Activated CD4-positive, alpha-beta T cell treated with anti-CD3 and anti-CD28 coated beads, Interleukin-2, Interleukin-6, amounts not matched to agents 100 ng/mL and 50 ng/mL, durations not matched to agents 16 hours and 8 hours (primary cell): ENCODE data around the gene RERE.

Experiments used
- DNase-seq: peaks from one replicate; pipeline ENCODE4 v3.0.0-alpha.2; 2020

The RERE gene

DNA sequence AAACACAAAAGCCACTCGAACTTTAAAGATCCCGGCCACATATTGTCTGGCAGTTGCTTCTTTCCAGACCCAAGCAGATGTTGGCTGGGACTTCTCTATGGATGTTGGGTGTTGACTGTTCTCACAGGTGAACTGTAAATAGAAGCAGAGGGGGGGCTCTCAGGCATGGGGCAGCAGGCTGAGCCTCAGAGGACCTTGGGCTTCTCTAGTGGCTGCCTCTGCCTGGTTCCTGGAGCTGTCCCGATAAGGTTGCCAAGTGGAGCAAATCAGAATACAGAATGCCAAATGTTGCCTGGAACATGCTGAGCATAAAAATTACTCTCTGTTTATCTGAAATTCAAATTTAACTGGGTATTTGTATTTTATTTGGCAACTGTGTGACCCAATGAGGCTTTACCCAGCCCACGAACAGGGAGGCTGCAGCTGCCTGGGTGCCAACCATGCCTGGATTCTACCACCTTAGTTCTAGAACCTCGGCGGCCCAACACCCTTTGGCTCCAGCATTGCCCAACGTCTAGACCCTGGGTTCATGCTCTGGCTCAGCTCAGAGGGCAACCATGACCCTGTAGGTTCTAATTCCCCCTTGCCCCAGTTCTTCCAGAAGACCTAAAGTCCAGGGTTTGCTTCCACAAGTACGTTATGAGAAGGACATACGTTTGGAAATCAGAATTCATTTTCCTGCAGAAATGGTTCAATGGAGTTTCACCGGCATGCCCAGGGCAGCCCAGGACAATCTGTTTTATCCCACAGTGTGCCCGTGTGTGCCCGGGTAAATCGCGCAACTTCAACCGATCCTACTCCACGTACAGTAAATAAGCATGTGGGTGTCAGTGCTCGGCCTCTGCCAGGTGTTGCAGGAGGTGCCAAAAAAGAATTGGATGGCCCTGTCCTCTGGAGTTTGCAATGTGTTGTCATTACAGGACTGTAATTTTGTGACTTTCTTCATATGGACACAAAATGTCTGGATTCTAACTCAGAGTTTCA is 504.9 kb downstream of the RERE start:
- no peak for DNase-seq

DNA sequence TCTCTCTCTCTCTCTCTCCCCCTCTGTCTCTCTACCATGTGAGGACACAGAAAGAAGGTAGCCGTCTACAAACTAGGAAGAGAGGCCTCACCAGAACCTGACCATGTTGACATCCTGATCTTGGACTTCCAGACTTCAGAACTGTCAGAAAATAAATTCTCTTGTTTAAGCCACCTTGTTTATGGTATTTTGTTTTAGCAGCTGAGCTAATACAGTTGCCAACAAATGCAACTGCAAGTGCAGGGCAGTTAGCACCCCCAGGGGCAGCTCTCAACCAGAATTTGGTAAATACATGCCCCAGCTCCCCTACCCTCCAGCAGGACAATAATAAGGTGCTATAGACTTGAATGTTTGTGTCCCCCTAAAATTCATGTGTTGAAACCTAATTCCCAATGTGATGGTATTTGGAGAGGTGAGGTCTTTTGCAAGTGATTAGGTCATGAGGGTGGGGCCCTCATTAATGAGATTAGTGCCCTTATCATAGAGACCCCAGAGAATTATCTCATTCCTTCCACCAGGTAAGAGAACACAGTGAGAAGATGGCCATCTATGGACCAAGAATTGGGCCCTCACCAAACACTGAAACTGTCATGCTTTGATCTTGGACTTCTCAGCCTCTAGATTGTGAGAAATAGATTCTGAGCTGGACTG is 506.2 kb downstream of the RERE start:
- no peak for DNase-seq

DNA sequence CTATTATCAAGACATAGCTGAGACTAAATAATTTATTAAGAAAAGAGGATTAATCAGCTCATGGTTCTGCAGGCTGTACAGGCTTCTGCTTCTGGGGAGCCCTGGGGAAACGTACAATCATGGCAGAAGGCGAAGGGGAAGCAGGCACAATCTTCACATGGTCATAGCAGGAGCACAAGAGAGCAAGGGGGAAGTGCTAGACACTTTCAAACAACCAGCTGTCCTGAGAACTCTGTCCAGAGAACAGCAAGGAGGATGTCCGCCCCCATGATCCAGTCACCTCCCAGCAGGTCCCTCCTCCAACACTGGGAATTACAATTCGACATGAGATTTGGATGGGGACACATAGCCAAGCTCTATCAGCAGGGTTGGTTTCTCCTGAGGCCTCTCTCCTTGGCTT is 509.8 kb downstream of the RERE start:
- no peak for DNase-seq

DNA sequence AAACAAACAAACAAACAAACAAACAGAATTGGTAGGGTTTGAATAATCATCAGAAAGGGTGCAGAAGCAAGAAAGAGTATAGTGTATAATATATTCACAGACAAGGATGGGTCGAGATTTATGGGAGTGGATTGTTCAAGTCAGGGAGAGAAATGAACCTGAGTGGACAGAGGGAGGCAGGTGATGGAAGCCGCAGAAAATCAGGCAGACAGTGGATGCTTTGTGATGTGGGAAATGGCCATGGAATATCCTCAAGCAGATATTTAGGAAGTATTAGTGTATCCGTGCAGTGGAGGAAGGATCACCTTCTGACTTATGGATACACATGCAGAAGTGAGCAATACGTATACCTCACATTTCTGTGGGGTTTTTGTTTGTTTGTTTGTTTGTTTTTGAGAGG is 513.6 kb downstream of the RERE start:
- DNase-seq: no peak

DNA sequence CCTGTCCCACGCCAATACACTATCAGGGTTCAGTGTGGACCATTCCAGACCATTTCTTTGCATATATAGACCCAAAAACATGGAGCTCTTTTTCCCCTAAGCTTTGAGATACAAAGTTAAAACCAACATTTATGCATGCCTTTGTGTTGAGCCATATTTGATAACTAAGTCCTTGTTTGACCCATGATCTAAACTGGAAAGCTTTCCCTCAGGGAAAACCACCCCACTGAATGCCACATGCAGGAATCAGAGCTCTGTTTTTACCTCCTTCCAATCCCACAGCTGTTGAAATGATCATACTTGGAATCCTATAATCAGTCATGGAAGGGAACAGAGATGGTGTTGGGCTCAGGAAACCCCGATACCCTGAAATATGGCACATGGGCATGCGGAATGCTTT is 514.3 kb downstream of the RERE start:
- no peak for DNase-seq
